K562 (cell line): ENCODE results near the gene MPPED2.

Experiments
- CAMTA2 ChIP-seq: fragments of 250-450 bp; sonication (Bioruptor Pico); conservative IDR thresholded peaks from 2 replicates; pipeline ENCODE4 v1.5.1; 2022
- NRF1 ChIP-seq, 2 experiments: fragments of 450-650 bp; IDR thresholded peaks in 1 of 2; conservative IDR thresholded peaks in 1 of 2; 2 replicates each; pipeline ENCODE4 v1.6.1; 2014; ENCODE audit warnings: mild to moderate bottlenecking in 2 of 2
- ZNF274 ChIP-seq: IDR thresholded peaks from 2 replicates; pipeline ENCODE4 v1.6.1; 2011; ENCODE audit warnings: low read depth, mild to moderate bottlenecking, low read length, moderate library complexity, borderline replicate concordance
- ZNF384 ChIP-seq: IDR thresholded peaks from 2 replicates; pipeline ENCODE4 v1.6.1; 2012; ENCODE audit warnings: low read depth, low read length, improper control_type of control experiment
- TF ChIP-seq, protein P1 (sequence below): fragments of 450-650 bp; IDR thresholded peaks from 2 replicates; pipeline ENCODE4 v1.6.1; 2016; ENCODE audit warnings: low read depth

DNA sequence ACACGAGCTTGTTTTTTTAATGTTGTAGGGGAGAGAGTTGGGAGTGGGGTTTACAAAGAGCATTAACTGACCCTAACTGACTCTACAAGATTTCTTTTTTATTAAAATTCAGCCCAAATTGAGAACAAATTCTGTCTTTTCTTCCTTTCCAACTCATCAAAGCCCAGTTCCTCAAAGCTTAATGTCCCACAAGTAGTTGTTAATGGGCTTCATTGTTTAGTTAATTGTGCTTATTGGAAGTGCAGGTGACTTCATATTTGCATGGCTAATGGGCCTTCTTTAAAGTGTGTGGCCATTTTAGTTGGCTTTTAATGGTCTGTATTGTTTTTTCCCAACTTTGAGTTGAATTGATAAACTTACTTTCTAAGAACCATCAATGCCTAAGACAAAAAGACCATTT is 39.8 kb downstream of the MPPED2 start:
- TF ChIP-seq, protein P1, sequence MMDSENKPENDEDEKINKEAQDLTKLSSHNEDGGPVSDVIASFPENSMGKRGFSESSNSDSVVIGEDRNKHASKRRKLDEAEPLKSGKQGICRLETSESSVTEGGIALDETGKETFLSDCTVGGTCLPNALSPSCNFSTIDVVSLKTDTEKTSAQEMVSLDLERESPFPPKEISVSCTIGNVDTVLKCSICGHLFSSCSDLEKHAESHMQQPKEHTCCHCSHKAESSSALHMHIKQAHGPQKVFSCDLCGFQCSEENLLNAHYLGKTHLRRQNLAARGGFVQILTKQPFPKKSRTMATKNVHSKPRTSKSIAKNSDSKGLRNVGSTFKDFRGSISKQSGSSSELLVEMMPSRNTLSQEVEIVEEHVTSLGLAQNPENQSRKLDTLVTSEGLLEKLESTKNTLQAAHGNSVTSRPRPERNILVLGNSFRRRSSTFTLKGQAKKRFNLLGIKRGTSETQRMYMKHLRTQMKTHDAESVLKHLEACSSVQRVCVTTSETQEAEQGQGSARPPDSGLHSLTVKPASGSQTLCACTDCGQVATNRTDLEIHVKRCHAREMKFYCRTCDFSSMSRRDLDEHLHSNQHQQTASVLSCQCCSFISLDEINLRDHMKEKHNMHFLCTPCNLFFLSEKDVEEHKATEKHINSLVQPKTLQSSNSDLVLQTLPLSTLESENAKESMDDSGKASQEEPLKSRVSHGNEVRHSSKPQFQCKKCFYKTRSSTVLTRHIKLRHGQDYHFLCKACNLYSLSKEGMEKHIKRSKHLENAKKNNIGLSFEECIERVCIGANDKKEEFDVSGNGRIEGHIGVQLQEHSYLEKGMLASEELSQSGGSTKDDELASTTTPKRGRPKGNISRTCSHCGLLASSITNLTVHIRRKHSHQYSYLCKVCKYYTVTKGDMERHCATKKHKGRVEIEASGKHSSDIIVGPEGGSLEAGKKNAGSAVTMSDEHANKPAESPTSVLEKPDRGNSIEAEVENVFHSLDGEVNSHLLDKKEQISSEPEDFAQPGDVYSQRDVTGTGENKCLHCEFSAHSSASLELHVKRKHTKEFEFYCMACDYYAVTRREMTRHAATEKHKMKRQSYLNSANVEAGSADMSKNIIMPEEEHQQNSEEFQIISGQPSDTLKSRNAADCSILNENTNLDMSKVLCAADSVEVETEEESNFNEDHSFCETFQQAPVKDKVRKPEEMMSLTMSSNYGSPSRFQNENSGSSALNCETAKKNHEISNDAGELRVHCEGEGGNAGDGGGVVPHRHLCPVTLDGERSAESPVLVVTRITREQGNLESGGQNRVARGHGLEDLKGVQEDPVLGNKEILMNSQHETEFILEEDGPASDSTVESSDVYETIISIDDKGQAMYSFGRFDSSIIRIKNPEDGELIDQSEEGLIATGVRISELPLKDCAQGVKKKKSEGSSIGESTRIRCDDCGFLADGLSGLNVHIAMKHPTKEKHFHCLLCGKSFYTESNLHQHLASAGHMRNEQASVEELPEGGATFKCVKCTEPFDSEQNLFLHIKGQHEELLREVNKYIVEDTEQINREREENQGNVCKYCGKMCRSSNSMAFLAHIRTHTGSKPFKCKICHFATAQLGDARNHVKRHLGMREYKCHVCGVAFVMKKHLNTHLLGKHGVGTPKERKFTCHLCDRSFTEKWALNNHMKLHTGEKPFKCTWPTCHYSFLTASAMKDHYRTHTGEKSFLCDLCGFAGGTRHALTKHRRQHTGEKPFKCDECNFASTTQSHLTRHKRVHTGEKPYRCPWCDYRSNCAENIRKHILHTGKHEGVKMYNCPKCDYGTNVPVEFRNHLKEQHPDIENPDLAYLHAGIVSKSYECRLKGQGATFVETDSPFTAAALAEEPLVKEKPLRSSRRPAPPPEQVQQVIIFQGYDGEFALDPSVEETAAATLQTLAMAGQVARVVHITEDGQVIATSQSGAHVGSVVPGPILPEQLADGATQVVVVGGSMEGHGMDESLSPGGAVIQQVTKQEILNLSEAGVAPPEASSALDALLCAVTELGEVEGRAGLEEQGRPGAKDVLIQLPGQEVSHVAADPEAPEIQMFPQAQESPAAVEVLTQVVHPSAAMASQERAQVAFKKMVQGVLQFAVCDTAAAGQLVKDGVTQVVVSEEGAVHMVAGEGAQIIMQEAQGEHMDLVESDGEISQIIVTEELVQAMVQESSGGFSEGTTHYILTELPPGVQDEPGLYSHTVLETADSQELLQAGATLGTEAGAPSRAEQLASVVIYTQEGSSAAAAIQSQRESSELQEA = no peak
- TF ChIP-seq CAMTA2 (CRISPR knock-in tag) (no peak), ZNF384 (no peak), ZNF274 (no peak), NRF1 (conservative IDR thresholded peaks at IDR 0.05 in 1 of 2, IDR thresholded peaks at IDR 0.05 in 1 of 2) (no peak)
